Measurements from ENCODE around the gene TADA2B.

GRCh38 chr4:7007944-7008343 is 35.2 kb upstream of the TADA2B start:
- TF ChIP-seq, protein P1, sequence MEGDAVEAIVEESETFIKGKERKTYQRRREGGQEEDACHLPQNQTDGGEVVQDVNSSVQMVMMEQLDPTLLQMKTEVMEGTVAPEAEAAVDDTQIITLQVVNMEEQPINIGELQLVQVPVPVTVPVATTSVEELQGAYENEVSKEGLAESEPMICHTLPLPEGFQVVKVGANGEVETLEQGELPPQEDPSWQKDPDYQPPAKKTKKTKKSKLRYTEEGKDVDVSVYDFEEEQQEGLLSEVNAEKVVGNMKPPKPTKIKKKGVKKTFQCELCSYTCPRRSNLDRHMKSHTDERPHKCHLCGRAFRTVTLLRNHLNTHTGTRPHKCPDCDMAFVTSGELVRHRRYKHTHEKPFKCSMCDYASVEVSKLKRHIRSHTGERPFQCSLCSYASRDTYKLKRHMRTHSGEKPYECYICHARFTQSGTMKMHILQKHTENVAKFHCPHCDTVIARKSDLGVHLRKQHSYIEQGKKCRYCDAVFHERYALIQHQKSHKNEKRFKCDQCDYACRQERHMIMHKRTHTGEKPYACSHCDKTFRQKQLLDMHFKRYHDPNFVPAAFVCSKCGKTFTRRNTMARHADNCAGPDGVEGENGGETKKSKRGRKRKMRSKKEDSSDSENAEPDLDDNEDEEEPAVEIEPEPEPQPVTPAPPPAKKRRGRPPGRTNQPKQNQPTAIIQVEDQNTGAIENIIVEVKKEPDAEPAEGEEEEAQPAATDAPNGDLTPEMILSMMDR (IDR thresholded peaks at IDR 0.05): no peak
- no peak for TF ChIP-seq POLR2A (IDR thresholded peaks at IDR 0.05)
- TF ChIP-seq POLR2AphosphoS5 (IDR thresholded peaks at IDR 0.05): no peak

All from suprapubic skin (tissue), 4 donors.